ENCODE results near the gene SLC30A1.

DNA sequence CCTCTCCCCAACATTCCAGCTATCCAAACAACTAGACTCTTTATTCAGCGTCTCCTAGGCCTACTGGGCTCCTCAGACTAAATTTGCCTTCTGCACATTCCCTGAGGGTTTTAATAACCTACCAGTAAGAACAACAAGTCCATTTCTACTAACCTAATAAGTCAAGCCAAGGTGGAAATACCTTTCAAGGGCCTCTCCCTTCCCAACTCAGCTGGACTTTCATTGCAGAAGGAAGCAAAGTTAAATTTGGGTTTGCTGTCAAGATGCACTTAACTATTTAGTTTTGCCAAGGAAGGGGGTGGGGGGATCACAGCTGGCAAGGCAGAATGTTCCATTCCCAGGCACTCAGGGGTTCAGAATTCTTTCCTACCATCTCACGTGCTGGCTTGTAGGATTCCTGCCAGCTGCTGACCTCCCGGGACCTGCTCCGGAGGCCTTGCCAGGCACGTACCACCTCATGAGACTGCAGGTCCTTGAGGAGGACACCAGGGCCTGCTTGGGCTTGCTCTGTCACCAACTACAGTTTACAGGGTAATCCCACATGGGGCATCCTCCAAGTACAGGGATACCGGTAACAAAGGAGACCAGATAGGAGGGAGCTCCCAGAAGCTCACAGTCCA lies 29.8 kb downstream of the SLC30A1 start:
- TF ChIP-seq, protein P1, sequence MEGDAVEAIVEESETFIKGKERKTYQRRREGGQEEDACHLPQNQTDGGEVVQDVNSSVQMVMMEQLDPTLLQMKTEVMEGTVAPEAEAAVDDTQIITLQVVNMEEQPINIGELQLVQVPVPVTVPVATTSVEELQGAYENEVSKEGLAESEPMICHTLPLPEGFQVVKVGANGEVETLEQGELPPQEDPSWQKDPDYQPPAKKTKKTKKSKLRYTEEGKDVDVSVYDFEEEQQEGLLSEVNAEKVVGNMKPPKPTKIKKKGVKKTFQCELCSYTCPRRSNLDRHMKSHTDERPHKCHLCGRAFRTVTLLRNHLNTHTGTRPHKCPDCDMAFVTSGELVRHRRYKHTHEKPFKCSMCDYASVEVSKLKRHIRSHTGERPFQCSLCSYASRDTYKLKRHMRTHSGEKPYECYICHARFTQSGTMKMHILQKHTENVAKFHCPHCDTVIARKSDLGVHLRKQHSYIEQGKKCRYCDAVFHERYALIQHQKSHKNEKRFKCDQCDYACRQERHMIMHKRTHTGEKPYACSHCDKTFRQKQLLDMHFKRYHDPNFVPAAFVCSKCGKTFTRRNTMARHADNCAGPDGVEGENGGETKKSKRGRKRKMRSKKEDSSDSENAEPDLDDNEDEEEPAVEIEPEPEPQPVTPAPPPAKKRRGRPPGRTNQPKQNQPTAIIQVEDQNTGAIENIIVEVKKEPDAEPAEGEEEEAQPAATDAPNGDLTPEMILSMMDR (IDR thresholded peaks at IDR 0.05) = no peak
- no peak for TF ChIP-seq POLR2A (IDR thresholded peaks at IDR 0.05)
